Caco-2 (cell line): Measurements from ENCODE around the gene TTC21A. TPM values are rescaled to one million over a fixed set of nuclear protein-coding genes. Genes with fewer than 3 reads are reported as not detected.

Experiments
- BruUV-seq: library from RNA; stranded (reverse); fragments of 400-500 nt; replicated peaks from 2 replicates; lab custom pipeline; 2021; lab: Mats Ljungman, UMichigan
- CTCF ChIA-PET: fragments of 300-600 bp; sonication (Branson Sonifier 250); formaldehyde crosslinking; loops from one replicate; lab custom pipeline; 2022; ENCODE audit warnings: antibody characterized with exemption; lab: Charles Lee
- POLR2A ChIA-PET: fragments of 300-600 bp; sonication (Branson Sonifier 250); formaldehyde crosslinking; loops from one replicate; lab custom pipeline; 2022; ENCODE audit warnings: antibody characterized with exemption; lab: Charles Lee
- DNase-seq, 2 experiments: peaks; one replicate each; pipeline versions ENCODE4 v3.0.0 to v3.0.0-alpha.2; 2020 to 2022
- H3K27me3 ChIP-seq: replicated peaks from 2 replicates; pipeline ENCODE4 v1.6.0; 2011; ENCODE audit warnings: low read length; ENCODE audit not compliant: control insufficient read depth, insufficient read depth
- H3K36me3 ChIP-seq: 2 replicates; pipeline ENCODE4 v1.5.1; 2011; ENCODE audit warnings: low read length; ENCODE audit not compliant: control insufficient read depth, insufficient read depth
- H3K4me1 ChIP-seq: fragments of 250-450 bp; sonication (Bioruptor Pico); 2 replicates; pipeline ENCODE4 v1.5.1; 2020; ENCODE audit warnings: mild to moderate bottlenecking
- H3K4me3 ChIP-seq: 2 replicates; pipeline ENCODE4 v1.5.1; 2011; ENCODE audit warnings: low read depth, mild to moderate bottlenecking, control low read depth, low read length
- H3K9me3 ChIP-seq: fragments of 250-450 bp; sonication (Bioruptor Pico); 2 replicates; pipeline ENCODE4 v1.5.1; 2020; ENCODE audit warnings: mild to moderate bottlenecking, moderate library complexity
- H3K27ac Mint-ChIP-seq: one replicate; pipeline ENCODE4 v1.8.0; 2022; ENCODE audit warnings: mixed read lengths; ENCODE audit not compliant: unreplicated experiment
- H3K27me3 Mint-ChIP-seq: one replicate; pipeline ENCODE4 v1.8.0; 2022; ENCODE audit warnings: mixed read lengths; ENCODE audit not compliant: insufficient read depth, unreplicated experiment
- H3K36me3 Mint-ChIP-seq: one replicate; pipeline ENCODE4 v1.8.0; 2022; ENCODE audit warnings: mild to moderate bottlenecking, mixed read lengths; ENCODE audit not compliant: insufficient read depth, unreplicated experiment
- H3K4me1 Mint-ChIP-seq: one replicate; pipeline ENCODE4 v1.8.0; 2022; ENCODE audit warnings: low read depth, mixed read lengths; ENCODE audit not compliant: unreplicated experiment
- H3K4me3 Mint-ChIP-seq: one replicate; pipeline ENCODE4 v1.8.0; 2022; ENCODE audit warnings: mild to moderate bottlenecking, moderate library complexity, mixed read lengths; ENCODE audit not compliant: unreplicated experiment
- H3K9me3 Mint-ChIP-seq: one replicate; pipeline ENCODE4 v1.8.0; 2022; ENCODE audit warnings: mixed read lengths; ENCODE audit not compliant: unreplicated experiment
- intact Hi-C: fragments of 100-400 bp; cut with micrococcal nuclease; formaldehyde crosslinking; loops from one replicate; pipeline ENCODE4 v1.10.0; 2022; ENCODE audit not compliant: unreplicated experiment
- total RNA-seq: library from RNA; stranded (reverse); gene quantifications from 2 replicates; pipeline ENCODE4 v1.2.3, GENCODE V29; 2022
- TF ChIP-seq, protein P1 (sequence below), 2 experiments: fragments of 200-600 bp in 1 of 2; IDR thresholded peaks; 1 replicate in 1 of 2; 2 replicates in 1 of 2; pipeline versions ENCODE4 v1.5.1 to v1.8.0; 2011 to 2022; ENCODE audit warnings: antibody characterized with exemption in 1 of 2, control low read depth in 1 of 2, inconsistent platforms in 1 of 2, low read depth in 1 of 2, low read length in 1 of 2, mild to moderate bottlenecking in 1 of 2, moderate library complexity in 1 of 2; ENCODE audit not compliant: insufficient read depth in 1 of 2, severe bottlenecking in 1 of 2, unreplicated experiment in 1 of 2

The TTC21A gene
- total RNA-seq, 1 experiment from 2014 or later = 4.0 TPM

DNA sequence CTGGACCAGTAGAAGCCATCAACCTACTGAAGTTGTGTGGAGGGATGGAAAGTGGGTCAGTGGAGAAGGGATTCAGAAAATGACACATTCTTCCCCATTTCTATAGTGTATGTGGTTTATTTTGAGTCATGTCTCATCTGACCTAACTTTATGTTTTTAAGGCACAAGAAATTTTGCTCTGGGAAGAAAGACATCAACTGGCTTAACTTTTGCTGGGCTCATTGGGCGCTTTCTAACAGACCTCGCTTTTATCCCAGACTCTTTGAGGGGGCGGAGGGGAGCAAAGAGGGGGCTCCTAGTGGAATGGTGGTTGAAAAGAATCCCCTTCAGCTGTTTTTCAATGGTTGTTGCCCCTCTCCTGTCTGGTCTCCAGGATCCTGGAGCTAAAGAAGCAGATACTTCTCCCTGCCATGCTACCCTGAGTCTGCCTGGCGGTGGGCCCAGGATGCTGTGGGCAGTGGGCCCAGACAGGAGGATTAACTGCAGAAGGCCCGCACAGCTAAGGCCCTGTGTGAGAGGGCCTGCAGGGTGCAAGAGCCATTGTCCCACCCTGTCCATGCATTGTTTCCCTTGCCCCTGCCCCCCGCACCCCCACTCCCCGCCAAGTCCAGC is 31.4 kb downstream of the TTC21A start:
- no peak overlapping the region for H3K4me3 Mint-ChIP-seq
- no peaks in the 10 kb centered on the region for H3K27me3 ChIP-seq
- TF ChIP-seq, protein P1, sequence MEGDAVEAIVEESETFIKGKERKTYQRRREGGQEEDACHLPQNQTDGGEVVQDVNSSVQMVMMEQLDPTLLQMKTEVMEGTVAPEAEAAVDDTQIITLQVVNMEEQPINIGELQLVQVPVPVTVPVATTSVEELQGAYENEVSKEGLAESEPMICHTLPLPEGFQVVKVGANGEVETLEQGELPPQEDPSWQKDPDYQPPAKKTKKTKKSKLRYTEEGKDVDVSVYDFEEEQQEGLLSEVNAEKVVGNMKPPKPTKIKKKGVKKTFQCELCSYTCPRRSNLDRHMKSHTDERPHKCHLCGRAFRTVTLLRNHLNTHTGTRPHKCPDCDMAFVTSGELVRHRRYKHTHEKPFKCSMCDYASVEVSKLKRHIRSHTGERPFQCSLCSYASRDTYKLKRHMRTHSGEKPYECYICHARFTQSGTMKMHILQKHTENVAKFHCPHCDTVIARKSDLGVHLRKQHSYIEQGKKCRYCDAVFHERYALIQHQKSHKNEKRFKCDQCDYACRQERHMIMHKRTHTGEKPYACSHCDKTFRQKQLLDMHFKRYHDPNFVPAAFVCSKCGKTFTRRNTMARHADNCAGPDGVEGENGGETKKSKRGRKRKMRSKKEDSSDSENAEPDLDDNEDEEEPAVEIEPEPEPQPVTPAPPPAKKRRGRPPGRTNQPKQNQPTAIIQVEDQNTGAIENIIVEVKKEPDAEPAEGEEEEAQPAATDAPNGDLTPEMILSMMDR (IDR thresholded peaks at IDR 0.05; ENCODE audit: insufficient read depth in 1 of 2, low read depth in 1 of 2, low read length in 1 of 2, severe bottlenecking in 1 of 2, unreplicated experiment in 1 of 2) = no peak
- H3K27me3 Mint-ChIP-seq = no peaks in the 10 kb centered on the region
- no peak overlapping the region for H3K4me3 ChIP-seq
- no peak for DNase-seq
- no peaks in the 10 kb centered on the region for H3K9me3 Mint-ChIP-seq
- peaks cover 32% of the 10 kb centered on the region for H3K36me3 Mint-ChIP-seq
- ChIA-PET POLR2A (no interaction called here), CTCF (no interaction called here)
- no peaks in the 10 kb centered on the region for H3K9me3 ChIP-seq
- no TSS peak for BruUV-seq
- H3K27ac Mint-ChIP-seq = no peak overlapping the region
- H3K4me1 Mint-ChIP-seq = peaks cover 15% of the 10 kb centered on the region
- intact Hi-C loops = no loop called here
- H3K36me3 ChIP-seq = peaks cover 2% of the 10 kb centered on the region
- peaks cover 11% of the 10 kb centered on the region for H3K4me1 ChIP-seq

DNA sequence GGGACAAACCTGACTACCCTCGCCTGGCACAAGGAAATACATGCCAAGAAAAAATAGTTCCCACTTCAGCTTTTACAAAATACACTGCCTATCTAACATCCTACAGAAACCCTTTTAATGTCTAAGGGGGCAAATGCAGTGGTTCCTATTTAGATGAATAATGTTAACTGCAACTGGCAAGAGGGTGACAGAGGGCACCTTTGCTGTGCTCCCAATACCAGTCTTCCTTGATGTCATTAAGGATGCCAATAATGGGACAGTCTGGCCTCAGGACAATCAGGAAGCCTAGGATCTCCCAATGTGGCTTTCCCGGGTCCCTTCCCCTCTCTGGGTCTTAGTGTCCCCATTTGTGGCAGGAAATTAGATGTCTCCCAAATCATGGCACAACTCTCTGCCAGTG is 32.0 kb downstream of the TTC21A start:
- BruUV-seq = no TSS peak
- H3K27ac Mint-ChIP-seq = no peak overlapping the region
- CTCF ChIA-PET = no interaction called here
- no peak for DNase-seq
- intact Hi-C loops = no loop called here
- no peaks in the 10 kb centered on the region for H3K27me3 Mint-ChIP-seq
- H3K36me3 ChIP-seq = peaks cover 2% of the 10 kb centered on the region
- TF ChIP-seq, protein P1 (IDR thresholded peaks at IDR 0.05; ENCODE audit: insufficient read depth in 1 of 2, low read depth in 1 of 2, low read length in 1 of 2, severe bottlenecking in 1 of 2, unreplicated experiment in 1 of 2) = no peak
- H3K9me3 Mint-ChIP-seq = no peaks in the 10 kb centered on the region
- H3K27me3 ChIP-seq = no peaks in the 10 kb centered on the region
- no peak overlapping the region for H3K4me3 ChIP-seq
- POLR2A ChIA-PET = no interaction called here
- H3K4me1 ChIP-seq = peaks cover 11% of the 10 kb centered on the region
- no peak overlapping the region for H3K4me3 Mint-ChIP-seq
- H3K4me1 Mint-ChIP-seq = peaks cover 15% of the 10 kb centered on the region
- peaks cover 37% of the 10 kb centered on the region for H3K36me3 Mint-ChIP-seq
- H3K9me3 ChIP-seq = no peaks in the 10 kb centered on the region

DNA sequence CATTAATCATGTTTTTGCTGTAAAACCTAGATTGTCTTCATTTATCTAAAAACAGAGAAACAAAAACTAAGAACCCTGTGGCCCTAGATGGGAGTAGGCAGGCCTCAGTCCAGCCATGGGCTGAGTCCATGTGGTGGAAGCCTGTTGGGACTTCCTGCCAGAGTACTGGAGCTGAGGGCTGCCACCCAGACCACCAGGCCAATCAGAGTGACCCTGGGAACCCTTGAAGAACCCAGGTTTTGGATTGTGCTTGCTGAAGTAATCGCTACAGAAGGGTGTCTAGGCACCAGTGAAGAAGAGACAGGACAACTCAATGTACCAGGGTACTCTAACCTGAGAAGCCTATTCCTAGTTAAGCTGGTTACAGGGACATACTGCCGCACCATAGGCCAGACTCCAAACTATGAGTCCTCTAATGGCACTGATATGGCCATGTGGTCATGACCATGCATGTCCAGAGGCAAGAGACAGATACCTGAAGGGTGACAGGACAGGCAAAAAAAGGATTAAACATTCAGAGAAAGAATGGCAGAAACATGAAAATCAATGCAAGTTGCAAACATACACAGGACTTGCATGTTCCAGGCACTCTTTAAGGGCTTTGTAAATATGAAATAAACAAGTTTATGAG is 33.0 kb downstream of the TTC21A start:
- intact Hi-C loops = no loop called here
- H3K27me3 Mint-ChIP-seq = no peaks in the 10 kb centered on the region
- CTCF ChIA-PET = no interaction called here
- peak overlapping the region; percentile 35 for H3K27ac Mint-ChIP-seq
- TF ChIP-seq, protein P1 (IDR thresholded peaks at IDR 0.05; ENCODE audit: insufficient read depth in 1 of 2, low read depth in 1 of 2, low read length in 1 of 2, severe bottlenecking in 1 of 2, unreplicated experiment in 1 of 2) = no peak
- no peak overlapping the region for H3K4me3 Mint-ChIP-seq
- BruUV-seq = no TSS peak
- peaks cover 11% of the 10 kb centered on the region for H3K4me1 ChIP-seq
- peaks cover 15% of the 10 kb centered on the region for H3K4me1 Mint-ChIP-seq
- peaks cover 2% of the 10 kb centered on the region for H3K36me3 ChIP-seq
- no peaks in the 10 kb centered on the region for H3K9me3 ChIP-seq
- peaks cover 45% of the 10 kb centered on the region for H3K36me3 Mint-ChIP-seq
- no peaks in the 10 kb centered on the region for H3K9me3 Mint-ChIP-seq
- no peak for DNase-seq
- H3K27me3 ChIP-seq = no peaks in the 10 kb centered on the region
- H3K4me3 ChIP-seq = no peak overlapping the region
- POLR2A ChIA-PET = no interaction called here
